GM19463 (cell line): ENCODE results near the gene ASTN1.
"Not testable (repeated sequence)": the region's sequence is repeated elsewhere in the genome, so short reads cannot be mapped to it uniquely, and the experiment has no call there.

Experiments used
- ATAC-seq: cut with Tn5 transposase; IDR thresholded peaks from one replicate; pipeline ENCODE4 v1.9.1; 2021; ENCODE audit warnings: mild to moderate bottlenecking, moderate library complexity; ENCODE audit not compliant: unreplicated experiment

Gene ASTN1

GRCh38 chr1:177116941-177117340, 47.6 kb downstream of the ASTN1 start:
- ATAC-seq, result no peak

- ATAC-seq, result no peak
Observed at GRCh38 chr1:177106614-177107365, 57.7 kb downstream of the ASTN1 start.

- ATAC-seq, result no peak
Observed at GRCh38 chr1:177106196-177106595, 58.3 kb downstream of the ASTN1 start.

GRCh38 chr1:177103005-177103852, 61.3 kb downstream of the ASTN1 start:
- no peak for ATAC-seq

- no peak for ATAC-seq
Observed at GRCh38 chr1:177092001-177092400, 72.5 kb downstream of the ASTN1 start.

- ATAC-seq, result no peak
Observed at GRCh38 chr1:177091040-177091439, 73.5 kb downstream of the ASTN1 start.

- no peak for ATAC-seq
Observed at GRCh38 chr1:177088966-177089365, 75.5 kb downstream of the ASTN1 start.

- ATAC-seq, result no peak
Observed at GRCh38 chr1:177082855-177083693, 81.4 kb downstream of the ASTN1 start.

- no peak for ATAC-seq
Observed at GRCh38 chr1:177080564-177080963, 83.9 kb downstream of the ASTN1 start.

GRCh38 chr1:177077734-177078499, 86.6 kb downstream of the ASTN1 start:
- ATAC-seq, result no peak

GRCh38 chr1:177077006-177077405, 87.5 kb downstream of the ASTN1 start:
- no peak for ATAC-seq

- ATAC-seq, result not testable (repeated sequence)
Observed at GRCh38 chr1:177074811-177075210, 89.7 kb downstream of the ASTN1 start.

- no peak for ATAC-seq
Observed at GRCh38 chr1:177069490-177069889, 95.0 kb downstream of the ASTN1 start.

- no peak for ATAC-seq
Observed at GRCh38 chr1:177067752-177068410, 96.6 kb downstream of the ASTN1 start.

- no peak for ATAC-seq
Observed at GRCh38 chr1:177065430-177065829, 99.1 kb downstream of the ASTN1 start.

- ATAC-seq, result no peak
Observed at GRCh38 chr1:177063648-177064047, 100.9 kb downstream of the ASTN1 start.

GRCh38 chr1:177054542-177054941, 110.0 kb downstream of the ASTN1 start:
- ATAC-seq, result no peak

GRCh38 chr1:177053648-177054047, 110.9 kb downstream of the ASTN1 start:
- ATAC-seq, result no peak

GRCh38 chr1:177048314-177049069, 116.0 kb downstream of the ASTN1 start:
- no peak for ATAC-seq
